Measurements from ENCODE around the gene EXD3.

GRCh38 chr9:137299203-137299565, 123.8 kb downstream of the EXD3 start:
- no peak for TF ChIP-seq CREB1 (IDR thresholded peaks at IDR 0.05; ENCODE audit: low read depth)
- TF ChIP-seq MAX (IDR thresholded peaks at IDR 0.05) = no peak
- no peak for TF ChIP-seq EP300 (IDR thresholded peaks at IDR 0.05; ENCODE audit: borderline replicate concordance)
- no peak for TF ChIP-seq NFIC (IDR thresholded peaks at IDR 0.05)
- TF ChIP-seq ZBTB7A (IDR thresholded peaks at IDR 0.05; ENCODE audit: low read depth) = no peak
- TF ChIP-seq REST (IDR thresholded peaks at IDR 0.05; ENCODE audit: low read depth) = no peak
- no peak for TF ChIP-seq TAF1 (IDR thresholded peaks at IDR 0.05; ENCODE audit: low read depth)
- TF ChIP-seq USF1 (IDR thresholded peaks at IDR 0.05) = no peak
- TF ChIP-seq RAD21 (IDR thresholded peaks at IDR 0.05; ENCODE audit: low read depth) = no peak
- TF ChIP-seq YY1 (IDR thresholded peaks at IDR 0.05; ENCODE audit: low read depth) = no peak

Data from Ishikawa (cell line).